ENCODE data around the gene AXIN1.

DNA sequence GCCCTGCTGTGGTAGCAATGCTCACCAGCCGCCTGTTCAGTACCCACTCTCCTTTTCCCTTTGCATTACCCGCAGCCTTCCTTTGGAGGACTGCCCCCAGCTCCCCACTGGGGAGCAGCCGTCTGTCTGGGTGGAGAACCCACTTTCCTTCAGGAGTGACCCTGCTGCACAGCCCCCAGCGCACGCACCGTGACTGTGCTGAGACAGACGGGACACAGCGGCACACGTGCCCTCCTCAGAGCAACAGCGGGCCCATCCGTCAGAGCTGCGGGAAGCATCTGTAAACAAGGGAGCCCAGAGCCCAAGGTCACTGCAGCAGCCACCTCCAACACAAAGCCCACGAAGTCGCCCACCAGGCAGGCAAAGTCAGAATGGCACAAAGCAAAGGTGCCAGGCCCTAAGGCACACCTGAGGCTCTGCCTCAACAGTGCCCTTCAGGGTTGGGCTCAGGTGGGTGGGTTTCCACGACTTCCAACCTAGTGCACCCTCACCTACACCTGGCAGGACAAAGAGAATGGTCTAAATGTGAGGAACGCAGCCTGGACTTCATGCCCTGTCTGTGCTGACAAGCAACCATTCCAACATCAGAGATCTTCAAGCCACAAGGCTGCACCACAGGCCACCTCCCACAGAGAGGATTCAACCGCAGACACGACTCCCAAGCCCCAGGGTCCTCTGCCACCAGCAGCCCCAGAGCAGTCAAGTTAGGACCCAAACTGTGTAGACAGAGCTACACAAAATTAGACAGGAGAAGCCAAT lies 9.9 kb downstream of the AXIN1 start:
- TF ChIP-seq CTCF (IDR thresholded peaks at IDR 0.05) (no peak), EZH2 (IDR thresholded peaks at IDR 0.05) (no peak), EZH2phosphoT487 (IDR thresholded peaks at IDR 0.05) (no peak)

All from neural progenitor cell (in vitro differentiated cells).